Skin epidermis (tissue), 12 donors: ENCODE measurements around the gene PSMA4.
"Not testable (repeated sequence)": the region's sequence is repeated elsewhere in the genome, so short reads cannot be mapped to it uniquely, and the experiment has no call there.

Source experiments
- H3K27ac ChIP-seq, 21 experiments: fragments of 200-600 bp; sonication (generic) in 11 of 21; one replicate each; pipeline ENCODE4 v1.5.0; 2020; ENCODE audit warnings: mild to moderate bottlenecking in 3 of 21, inconsistent platforms in 2 of 21, moderate library complexity in 2 of 21
- H3K4me3 ChIP-seq, 7 experiments: fragments of 200-600 bp; sonication (generic) in 2 of 7; one replicate each; pipeline ENCODE4 v1.5.0; 2020; ENCODE audit warnings: inconsistent platforms in 2 of 7, mild to moderate bottlenecking in 2 of 7, moderate library complexity in 1 of 7

Gene PSMA4

DNA sequence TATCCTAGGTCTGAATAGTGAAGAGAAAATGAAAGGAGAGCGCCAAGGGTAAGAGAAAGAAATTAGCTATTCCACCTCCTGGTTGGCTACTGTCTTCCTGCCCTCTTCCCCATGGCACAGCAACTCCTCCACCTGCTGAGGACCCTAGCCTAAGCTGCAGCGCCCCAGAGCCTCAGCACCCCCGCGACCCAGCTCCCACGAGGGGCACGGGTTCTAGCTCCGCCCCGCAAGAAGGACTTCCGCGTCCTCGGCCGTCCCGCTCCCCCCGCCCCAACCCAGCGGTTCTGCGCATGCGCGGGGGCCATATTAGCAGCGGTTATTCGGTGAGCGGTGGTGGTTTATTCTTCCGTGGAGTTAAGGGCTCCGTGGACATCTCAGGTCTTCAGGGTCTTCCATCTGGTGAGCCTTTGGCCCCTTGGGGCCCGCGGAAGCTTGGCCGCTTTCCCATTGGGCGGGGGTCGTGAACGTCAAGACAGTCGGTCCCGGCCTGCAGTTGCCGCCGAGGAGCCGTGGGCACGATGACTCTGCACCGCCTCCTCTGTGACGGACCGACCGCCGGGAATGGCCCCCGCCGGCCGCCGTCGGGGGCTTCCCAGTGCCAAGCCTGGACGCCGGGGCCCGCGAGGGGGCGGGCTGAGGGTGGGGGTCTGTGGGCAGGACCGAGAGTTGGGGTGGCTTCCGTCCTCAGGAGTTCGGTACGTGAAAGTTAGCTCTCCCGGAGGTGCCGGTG is at the start of gene PSMA4:
Gene PSMA4, plus strand, starts transcription at position 304 of the 730 bp plus-strand sequence. CDS start 1,484 bp downstream, outside the sequence.
- H3K4me3 ChIP-seq = peak within 1 kb of the TSS; percentile 59 to 97 (median 77)
- H3K27ac ChIP-seq = peak within 1 kb of the TSS; percentile 85 to 98 (median 93)

DNA sequence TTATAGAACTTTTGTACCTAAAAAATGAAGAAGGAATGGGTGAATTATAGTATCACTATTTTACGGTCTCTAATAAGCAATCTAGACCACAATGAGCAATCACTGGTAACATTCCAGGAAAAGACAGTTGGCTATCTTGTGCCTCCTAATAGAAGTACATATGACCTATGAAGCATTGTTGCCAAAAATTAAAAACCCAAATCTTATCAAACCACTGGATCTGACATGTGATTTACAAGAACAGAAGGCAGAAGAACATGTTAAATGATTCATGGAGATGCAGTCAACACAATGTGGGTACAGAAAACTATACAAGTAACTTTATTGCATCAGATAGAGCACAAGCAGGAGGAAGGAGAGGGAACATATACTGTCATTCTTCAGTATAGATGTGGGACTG is 47.4 kb upstream of the PSMA4 start:
- H3K4me3 ChIP-seq = no peak overlapping the region
- peak overlapping the region in 1 of 21 experiments; percentile 50 for H3K27ac ChIP-seq

DNA sequence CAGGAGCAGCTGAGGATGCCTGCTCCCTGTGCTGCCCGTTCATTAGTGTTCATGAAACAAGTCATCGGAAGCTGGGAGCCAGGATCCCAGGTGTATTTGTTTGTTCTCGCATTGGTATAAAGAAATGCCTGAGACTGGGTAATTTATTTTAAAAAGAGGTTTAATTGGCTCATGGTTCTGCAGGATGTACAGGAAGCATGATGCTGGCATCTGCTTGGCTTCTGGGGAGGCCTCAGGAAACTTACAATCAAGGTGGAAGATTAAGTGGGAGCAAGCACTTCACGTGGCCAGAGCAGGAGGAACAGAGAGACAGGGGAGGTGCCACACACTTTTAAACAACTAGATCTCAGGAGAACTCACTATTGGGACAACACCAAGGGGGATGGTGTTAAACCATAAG is 38.4 kb upstream of the PSMA4 start:
- H3K27ac ChIP-seq = no peak overlapping the region
- no peak overlapping the region for H3K4me3 ChIP-seq

DNA sequence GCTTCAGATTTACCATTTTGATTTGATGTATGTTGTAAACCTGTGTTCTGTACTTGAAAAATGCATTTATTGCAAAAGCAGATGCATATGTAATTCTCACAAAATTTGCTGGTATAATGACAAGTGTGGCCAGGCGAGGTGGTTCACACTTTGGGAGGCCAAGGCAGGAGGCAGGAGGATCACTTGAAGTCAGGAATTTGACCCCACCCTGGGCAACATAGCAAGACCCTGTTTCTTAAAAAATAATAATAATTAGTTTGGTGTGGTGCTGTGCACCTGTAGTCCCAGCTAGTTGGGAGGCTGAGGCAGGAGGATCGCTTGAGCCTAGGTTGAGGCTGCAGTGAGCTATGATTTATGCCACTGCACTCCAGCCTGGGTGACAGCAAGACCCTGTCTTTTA is 37.6 kb upstream of the PSMA4 start:
- Histone ChIP-seq H3K27ac (no peak overlapping the region), H3K4me3 (no peak overlapping the region)

DNA sequence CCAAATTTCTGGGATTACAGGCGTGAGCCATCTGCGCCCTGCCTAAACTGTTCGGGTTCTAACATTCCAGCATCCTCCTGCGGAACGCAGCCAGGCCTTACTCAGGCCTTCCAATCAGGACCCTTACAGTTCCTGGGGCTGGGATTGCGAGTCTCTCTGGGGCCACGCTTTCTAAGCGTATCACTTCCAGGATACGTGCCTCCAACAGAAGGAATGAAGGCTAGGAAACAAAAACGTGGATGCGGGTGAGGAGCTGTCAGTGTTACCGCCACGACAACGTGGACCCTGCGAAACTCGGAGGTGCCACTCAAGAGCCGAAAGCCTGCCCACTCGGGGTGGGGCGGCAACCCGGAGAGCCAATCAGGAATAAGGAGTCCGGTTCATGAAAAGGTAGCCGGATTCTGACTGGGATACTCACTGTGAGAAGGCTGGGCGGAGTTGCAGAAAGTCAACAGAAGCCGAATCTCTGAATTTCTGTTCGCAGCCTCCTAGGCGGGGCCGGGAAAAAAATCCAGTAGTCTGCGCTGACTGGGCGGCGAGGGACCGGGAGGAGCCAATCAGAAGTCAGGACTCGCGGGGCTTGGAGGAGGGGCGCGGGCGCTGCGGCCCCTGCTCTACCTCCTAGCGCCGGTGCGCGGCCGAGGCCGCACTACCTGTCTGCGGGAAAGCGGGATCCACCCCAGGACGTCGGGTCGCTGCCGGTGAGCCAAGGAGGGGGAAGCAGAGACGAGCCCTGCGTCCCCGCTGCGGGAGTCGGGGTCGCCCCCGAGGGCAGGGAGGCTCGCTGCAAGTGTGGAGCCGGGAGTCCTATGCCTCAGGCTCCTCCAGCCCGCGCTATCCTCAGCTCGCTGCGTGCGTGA is 33.0 kb upstream of the PSMA4 start, which contains the start of gene HYKK:
Gene HYKK, plus strand, starts transcription at position 607 of the 860 bp plus-strand sequence. CDS start 5,512 bp downstream, outside the sequence.
- peak within 1 kb of the TSS; percentile 60 to 79 (median 65) for H3K4me3 ChIP-seq
- peak within 1 kb of the TSS in 12 of 21 experiments; percentile 12 to 75 (median 42) for H3K27ac ChIP-seq

GRCh38 chr15:78507831-78508160 is 32.4 kb upstream of the PSMA4 start:
- H3K27ac ChIP-seq = peak overlapping the region in 11 of 21 experiments; percentile 12 to 75 (median 40)

DNA sequence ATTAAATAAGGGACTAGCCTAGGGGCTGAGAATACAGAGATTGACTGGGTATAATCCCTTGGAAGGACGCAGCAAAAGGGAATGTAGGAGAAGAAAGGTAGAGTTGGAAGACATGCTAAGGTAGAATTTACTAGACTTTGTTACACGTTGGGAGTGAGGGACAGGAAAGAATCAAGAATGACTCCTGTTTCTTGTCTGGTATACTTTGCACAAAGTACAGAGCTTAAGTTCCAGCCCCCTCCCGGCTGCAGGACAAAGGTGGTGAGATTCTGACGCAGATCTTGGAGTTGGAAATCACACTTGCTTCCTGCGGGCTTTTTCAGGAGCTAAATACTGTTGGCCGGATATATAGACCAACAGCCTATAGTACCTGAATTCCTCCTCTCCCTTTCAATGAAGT is 32.0 kb upstream of the PSMA4 start:
- Histone ChIP-seq H3K4me3 (peak overlapping the region in 6 of 7 experiments; percentile 60 to 70 (median 64)), H3K27ac (peak overlapping the region in 3 of 21 experiments; percentile 69 to 75 (median 73))

More at GRCh38 chr15:78507831-78508160, 32.4 kb upstream of the PSMA4 start:
- peak overlapping the region; percentile 60 to 79 (median 65) for H3K4me3 ChIP-seq

- Histone ChIP-seq H3K4me3 (no peak overlapping the region), H3K27ac (no peak overlapping the region)
Observed at GRCh38 chr15:78509726-78510312, 30.4 kb upstream of the PSMA4 start.

DNA sequence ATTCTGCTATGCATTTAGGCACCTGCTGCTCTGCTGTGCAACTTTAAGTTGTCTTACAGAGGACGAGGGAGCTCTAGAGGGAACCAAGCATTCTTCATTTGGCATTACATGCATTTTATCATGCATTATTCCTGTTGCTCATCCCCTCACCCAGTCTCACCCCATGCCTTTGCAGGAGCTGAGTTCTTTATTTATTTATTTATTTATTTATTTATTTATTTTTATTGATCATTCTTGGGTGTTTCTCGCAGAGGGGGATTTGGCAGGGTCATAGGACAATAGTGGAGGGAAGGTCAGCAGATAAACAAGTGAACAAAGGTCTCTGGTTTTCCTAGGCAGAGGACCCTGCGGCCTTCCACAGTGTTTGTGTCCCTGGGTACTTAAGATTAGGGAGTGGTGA is 20.2 kb upstream of the PSMA4 start:
- not testable (repeated sequence) for H3K27ac ChIP-seq, H3K4me3 ChIP-seq

GRCh38 chr15:78524230-78524629 is 16.0 kb upstream of the PSMA4 start:
- H3K4me3 ChIP-seq = no peak overlapping the region
- H3K27ac ChIP-seq = no peak overlapping the region

- Histone ChIP-seq H3K4me3 (no peak overlapping the region), H3K27ac (no peak overlapping the region)
Observed at GRCh38 chr15:78527325-78527724, 12.9 kb upstream of the PSMA4 start.

DNA sequence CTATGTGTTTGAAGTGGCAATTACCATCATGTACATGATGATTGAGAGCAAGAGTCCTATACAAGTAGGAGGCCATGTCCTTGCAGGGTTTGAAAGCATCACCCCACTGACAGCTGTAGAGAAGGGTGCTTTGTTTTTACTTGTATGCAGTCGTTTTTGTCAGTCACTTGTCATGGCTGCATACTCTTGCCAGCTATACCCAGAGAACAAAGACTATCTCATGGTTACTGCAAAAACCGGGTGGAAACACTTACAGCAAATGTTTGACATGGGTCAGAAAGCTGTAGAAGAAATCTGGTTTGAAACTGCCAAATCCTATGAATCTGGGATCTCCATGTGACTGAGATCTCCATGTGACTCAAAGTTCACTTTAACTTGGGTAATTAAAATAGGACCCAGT is 6.9 kb upstream of the PSMA4 start:
- no peak overlapping the region for H3K4me3 ChIP-seq
- H3K27ac ChIP-seq = no peak overlapping the region

DNA sequence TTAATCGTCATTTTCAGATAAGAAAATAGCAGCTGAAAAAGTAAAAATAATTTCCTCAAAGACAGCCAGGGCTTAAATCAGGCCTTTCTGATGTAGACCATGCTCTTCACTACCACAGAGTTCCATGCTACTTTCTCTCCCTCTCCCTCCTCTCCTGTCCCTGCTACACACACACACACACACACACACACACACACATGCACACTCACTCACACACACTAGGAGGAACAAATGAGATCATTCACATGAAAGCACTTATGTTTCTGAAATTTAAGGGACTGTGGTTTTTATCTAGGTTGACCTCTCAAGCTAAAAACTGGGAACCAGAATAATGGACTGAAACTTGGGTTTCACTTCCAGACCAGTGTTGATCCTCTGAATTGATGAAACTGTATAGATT is 4.1 kb upstream of the PSMA4 start:
- Histone ChIP-seq H3K27ac (no peak overlapping the region), H3K4me3 (no peak overlapping the region)

GRCh38 chr15:78537266-78537905 is 2.9 kb upstream of the PSMA4 start:
- Histone ChIP-seq H3K4me3 (no peak overlapping the region), H3K27ac (no peak overlapping the region)

DNA sequence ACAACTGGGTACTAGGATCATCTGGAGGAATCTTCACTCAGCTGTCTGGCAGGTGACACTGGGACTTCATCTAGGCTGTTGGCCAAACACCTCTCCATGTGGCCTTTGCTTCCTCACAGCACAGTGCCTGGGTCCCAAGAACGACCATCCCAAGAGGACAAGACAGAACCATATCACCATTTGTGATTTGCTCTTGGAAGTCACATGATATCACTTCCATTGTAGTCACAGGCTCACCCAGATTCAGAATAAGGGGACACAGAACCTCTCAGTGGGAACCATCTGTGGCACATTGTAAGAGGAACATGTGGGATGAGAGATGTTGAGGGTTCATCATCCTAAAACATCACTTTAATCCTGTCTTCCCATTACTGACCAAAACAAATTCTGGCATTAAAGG is 1.9 kb upstream of the PSMA4 start:
- H3K27ac ChIP-seq = no peak overlapping the region

GRCh38 chr15:78539464-78540140 is 642 bp upstream of the PSMA4 start:
- H3K4me3 ChIP-seq = peak overlapping the region; percentile 59 to 97 (median 77)
- peak overlapping the region; percentile 85 to 98 (median 93) for H3K27ac ChIP-seq

More for the DNA sequence above, 1.9 kb upstream of the PSMA4 start:
- no peak overlapping the region for H3K4me3 ChIP-seq

DNA sequence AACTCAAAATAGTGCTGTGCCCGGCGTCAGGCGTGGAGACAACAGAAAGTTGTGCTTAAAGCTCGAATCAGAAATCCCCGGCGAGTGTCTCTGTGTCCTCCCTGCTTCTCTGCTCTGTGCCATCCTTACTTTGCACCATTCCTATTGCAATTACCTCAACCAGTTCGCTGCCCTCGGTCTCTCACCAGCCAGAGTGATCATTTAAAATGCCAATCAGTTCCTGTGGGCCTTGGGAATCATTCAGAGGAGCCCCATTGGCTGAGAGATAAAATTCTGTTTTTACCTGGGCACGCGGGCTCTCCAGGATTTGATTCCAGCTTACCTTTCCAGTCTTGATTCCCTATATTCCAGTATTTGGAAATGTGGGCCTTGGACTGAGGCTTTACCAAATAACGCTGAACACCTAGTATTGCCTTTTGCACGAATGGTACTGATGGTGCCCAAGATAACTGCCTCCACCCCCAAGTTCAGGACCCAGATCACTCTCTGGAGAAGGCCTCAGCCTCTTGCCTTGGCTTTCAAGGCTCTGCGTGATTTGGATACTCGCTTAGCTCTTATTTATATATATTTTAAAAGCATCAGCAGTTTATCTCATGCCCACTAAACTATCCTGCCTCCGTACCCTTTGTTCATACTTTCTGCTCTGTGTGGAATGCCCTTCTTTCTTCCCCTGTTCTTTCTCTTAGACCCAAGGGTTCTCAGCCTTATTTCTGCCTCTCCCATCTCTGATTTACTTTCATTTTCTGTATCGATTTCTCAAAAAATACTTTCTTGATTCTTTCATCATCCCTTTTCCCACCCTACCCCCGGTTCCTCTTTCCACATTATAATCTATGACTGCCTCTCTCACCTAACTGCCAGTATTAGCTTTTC is 863 bp downstream of the PSMA4 start:
- Histone ChIP-seq H3K4me3 (peak overlapping the region; percentile 59 to 97 (median 77)), H3K27ac (peak overlapping the region; percentile 85 to 98 (median 93))

DNA sequence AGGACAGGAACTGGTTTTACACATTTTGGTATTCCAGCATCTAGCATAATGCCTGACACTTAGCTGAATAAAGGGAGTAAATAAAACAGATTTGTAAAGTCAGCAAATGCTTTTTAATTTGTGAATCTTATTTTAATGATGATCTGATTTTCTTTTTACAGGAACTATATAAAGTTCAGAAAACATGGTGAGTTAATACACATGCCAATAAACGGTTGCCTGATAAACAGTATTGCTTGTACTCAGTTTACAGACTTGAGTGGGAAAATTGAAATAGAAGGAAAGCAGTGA is 1.4 kb downstream of the PSMA4 start:
- Histone ChIP-seq H3K4me3 (peak overlapping the region; percentile 59 to 97 (median 77)), H3K27ac (peak overlapping the region in 12 of 21 experiments; percentile 90 to 98 (median 94))
